Measurements from ENCODE around the gene KCNA5.
A peak's percentile ranks its signal among the peaks of the same experiment; 100 is the strongest.

The KCNA5 gene

GRCh38 chr12:5027046-5027821 lies 16.4 kb upstream of the KCNA5 start:
- no peak for DNase-seq (ENCODE audit: low read depth in 2 of 3, low spot score in 1 of 3)

DNA sequence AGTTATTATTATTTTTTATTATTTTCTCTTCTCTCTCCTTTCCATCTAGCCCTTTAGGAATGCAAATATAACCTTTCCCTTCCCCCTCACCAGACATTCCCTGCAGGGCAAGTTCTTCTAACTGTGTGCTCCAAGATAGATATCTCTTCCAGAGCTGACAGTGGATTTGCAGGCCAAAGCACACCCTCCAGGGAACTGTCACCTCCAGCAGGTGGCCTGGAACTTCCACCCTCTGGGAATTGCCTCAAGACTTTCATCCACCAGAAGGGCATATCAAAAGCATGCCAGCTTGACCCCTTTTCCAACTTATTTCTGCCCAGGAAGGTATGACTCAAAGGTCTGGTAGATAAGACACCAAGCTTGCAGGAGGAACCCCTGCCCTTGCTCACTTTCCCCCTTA lies 13.6 kb upstream of the KCNA5 start:
- no peak for DNase-seq (ENCODE audit: low read depth in 2 of 3, low spot score in 1 of 3)

DNA sequence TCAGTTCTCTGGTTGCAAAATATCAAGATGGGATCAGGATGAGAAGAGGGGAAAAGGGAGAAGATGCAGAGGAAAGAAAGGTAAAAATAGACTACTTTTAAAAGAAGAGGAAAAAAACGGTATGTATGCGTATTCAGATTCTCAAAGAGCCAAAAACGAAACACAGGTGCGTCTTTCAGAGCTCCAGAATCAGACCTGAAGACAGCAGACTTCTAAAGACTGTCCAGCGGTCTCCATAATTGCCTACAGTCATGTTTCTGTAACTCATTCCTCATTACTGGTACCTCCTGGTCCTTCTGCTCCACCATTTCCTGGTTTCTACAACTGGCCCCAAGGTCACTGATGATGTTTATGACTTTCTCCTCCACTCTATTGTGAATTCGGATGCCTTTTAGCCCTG lies 12.4 kb upstream of the KCNA5 start:
- no peak for DNase-seq (ENCODE audit: low read depth in 2 of 3, low spot score in 1 of 3)

DNA sequence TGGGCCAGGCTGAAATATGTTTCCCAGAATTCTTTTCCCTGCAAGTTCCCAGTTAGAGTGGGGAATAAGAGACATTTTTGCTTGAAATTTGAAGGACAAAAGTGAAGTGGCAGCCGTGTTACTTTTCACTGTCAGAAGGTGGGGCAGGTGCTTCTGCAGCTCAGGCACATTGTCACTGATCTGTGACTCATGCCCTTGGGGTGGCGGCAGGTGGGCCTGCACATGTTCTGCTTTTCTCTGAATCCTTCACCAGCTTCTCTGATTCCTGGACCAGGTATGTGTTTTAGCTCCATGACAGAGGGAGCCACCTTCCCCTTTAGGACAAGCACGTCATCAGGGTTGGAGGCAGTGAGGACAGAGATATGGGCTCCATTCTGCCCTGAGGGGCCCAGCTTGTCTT lies 11.7 kb upstream of the KCNA5 start:
- no peak for DNase-seq (ENCODE audit: low read depth in 2 of 3, low spot score in 1 of 3)

GRCh38 chr12:5032821-5033220 lies 10.9 kb upstream of the KCNA5 start:
- DNase-seq (ENCODE audit: low read depth in 2 of 3, low spot score in 1 of 3): no peak

- DNase-seq (ENCODE audit: low read depth in 2 of 3, low spot score in 1 of 3): no peak
Measured at GRCh38 chr12:5033883-5034282, 9.8 kb upstream of the KCNA5 start.

DNA sequence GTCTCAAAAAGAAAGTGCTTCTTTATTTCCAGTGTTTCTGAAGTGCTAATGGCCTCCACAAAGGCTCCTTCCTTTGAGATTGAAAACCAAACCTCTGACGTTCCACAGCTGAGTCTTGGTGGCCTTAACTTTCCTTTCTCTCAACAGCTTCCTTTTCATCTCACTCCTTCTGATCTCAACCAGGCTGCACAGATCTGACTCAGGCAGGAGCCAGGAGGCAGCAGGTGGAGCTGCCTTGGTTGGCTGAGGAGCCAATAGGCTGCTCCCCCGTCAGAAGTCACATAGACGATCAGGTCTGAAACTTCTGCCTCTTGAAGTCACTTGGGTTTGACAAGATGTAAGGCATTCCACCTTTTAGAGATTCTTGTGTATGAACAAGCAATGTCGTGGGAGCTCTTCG lies 9.1 kb upstream of the KCNA5 start:
- peak in 1 of 3 donors; percentile 15 for DNase-seq (ENCODE audit: low read depth in 2 of 3, low spot score in 1 of 3)

DNA sequence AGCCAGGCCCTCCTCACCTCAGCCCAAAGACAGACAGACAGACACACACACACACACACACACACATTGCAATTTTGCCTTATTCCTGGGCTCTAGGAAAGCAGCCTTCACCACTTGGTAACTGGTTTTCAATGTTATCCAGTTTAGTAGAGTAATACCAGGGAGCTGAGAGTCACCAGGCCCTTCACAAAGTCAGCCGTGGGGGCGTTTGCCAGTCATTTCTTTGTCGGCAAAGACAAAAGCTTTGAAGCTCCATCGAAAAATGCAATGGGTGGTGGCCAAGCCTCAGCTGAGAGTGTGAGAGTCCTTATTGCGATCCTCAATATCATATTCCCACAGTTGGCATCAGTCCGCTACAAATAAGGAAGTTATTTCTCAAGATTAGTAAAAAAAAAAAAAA lies 8.1 kb upstream of the KCNA5 start:
- no peak for DNase-seq (ENCODE audit: low read depth in 2 of 3, low spot score in 1 of 3)

DNA sequence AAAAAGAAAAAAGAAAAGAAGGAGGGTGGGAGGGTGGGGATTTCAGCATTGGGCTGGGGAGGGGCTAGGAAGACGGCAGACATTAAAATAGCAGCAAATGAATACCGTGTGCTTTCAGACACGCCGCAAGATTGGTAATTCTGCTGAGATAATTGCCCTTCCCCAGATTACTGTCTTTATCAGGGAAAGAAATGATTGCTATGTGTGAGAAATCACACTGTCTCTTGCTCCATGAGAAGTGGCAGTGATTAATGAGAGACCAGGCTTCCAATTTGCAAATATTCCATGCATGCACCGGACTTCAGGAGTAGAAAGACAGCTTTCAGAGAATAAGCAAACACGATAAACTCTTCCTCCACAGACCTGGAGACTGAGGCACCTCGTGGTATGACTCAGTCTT lies 7.6 kb upstream of the KCNA5 start:
- no peak for DNase-seq (ENCODE audit: low read depth in 2 of 3, low spot score in 1 of 3)

GRCh38 chr12:5037795-5038357 lies 5.8 kb upstream of the KCNA5 start:
- no peak for DNase-seq (ENCODE audit: low read depth in 2 of 3, low spot score in 1 of 3)

- DNase-seq (ENCODE audit: low read depth in 2 of 3, low spot score in 1 of 3): no peak
Measured at GRCh38 chr12:5038781-5039311, 4.8 kb upstream of the KCNA5 start.

GRCh38 chr12:5039815-5040214 lies 3.9 kb upstream of the KCNA5 start:
- no peak for DNase-seq (ENCODE audit: low read depth in 2 of 3, low spot score in 1 of 3)

GRCh38 chr12:5040368-5040767 lies 3.3 kb upstream of the KCNA5 start:
- no peak for DNase-seq (ENCODE audit: low read depth in 2 of 3, low spot score in 1 of 3)

- DNase-seq (ENCODE audit: low read depth in 2 of 3, low spot score in 1 of 3): no peak
Measured at GRCh38 chr12:5044420-5045295, 979 bp downstream of the KCNA5 start.

- DNase-seq (ENCODE audit: low read depth in 2 of 3, low spot score in 1 of 3): no peak
Measured at GRCh38 chr12:5047094-5047493, 3.4 kb downstream of the KCNA5 start.

DNA sequence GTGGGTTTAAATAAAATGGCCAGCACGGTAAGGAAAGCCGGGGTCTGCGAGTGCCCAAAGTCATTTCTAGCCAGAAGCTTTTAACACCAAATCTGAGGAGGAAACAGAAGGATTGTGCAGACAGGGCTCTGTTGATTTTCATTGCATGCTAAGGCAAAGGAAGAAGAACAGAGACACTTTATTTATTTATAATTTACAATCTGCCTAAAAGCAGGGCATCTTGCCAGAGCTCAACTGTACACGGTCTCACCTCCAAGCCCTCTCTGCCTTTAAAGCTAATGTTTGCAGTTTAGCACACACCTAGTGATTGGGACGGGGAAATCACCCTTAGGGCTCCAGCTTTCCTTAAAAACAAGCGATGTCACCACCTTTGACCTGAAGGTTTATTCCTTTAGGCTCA lies 4.0 kb downstream of the KCNA5 start:
- DNase-seq (ENCODE audit: low read depth in 2 of 3, low spot score in 1 of 3): no peak

- no peak for DNase-seq (ENCODE audit: low read depth in 2 of 3, low spot score in 1 of 3)
Measured at GRCh38 chr12:5050542-5050941, 6.9 kb downstream of the KCNA5 start.

GRCh38 chr12:5051334-5051733 lies 7.7 kb downstream of the KCNA5 start:
- DNase-seq (ENCODE audit: low read depth in 2 of 3, low spot score in 1 of 3): no peak

DNA sequence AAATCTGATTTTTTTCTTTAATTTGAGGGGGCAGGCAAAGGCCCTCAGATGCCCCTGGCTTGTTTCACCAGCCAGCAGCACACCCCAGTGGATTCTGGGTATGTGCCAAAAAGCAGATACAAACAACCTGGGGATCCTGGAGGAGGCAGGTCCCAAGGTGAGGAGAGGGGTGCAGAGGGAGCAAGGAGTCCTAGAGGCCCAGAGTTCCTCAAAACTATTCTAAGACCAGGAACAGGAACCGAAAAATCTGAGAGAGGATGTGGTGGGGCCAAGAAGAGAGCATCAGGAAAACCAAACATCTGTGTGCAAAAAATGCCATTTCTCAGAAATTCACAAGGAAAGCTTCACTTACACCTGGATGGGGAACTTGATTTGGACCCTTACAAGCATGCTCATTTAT lies 8.2 kb downstream of the KCNA5 start:
- DNase-seq (ENCODE audit: low read depth in 2 of 3, low spot score in 1 of 3): no peak

DNA sequence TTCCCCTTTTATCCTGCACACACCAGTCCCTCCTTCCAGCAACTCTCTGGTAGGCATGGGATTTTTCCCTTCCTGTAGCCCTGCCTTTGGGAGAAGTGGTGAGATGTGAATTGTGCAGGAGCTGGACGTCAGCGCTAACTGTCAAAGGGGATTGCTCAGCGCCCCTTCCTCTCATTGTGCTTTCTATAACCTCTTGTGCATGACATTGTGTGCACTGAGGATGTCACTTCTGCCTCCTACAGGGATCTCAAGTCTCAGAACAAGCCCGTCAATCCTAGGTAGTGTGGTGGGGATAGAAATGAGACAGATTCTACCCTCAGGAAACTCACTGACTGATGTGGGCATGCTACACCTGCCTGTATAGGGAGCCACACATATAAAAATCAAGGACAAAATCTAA lies 8.7 kb downstream of the KCNA5 start:
- no peak for DNase-seq (ENCODE audit: low read depth in 2 of 3, low spot score in 1 of 3)

- no peak for DNase-seq (ENCODE audit: low read depth in 2 of 3, low spot score in 1 of 3)
Measured at GRCh38 chr12:5059358-5059757, 15.7 kb downstream of the KCNA5 start.

DNA sequence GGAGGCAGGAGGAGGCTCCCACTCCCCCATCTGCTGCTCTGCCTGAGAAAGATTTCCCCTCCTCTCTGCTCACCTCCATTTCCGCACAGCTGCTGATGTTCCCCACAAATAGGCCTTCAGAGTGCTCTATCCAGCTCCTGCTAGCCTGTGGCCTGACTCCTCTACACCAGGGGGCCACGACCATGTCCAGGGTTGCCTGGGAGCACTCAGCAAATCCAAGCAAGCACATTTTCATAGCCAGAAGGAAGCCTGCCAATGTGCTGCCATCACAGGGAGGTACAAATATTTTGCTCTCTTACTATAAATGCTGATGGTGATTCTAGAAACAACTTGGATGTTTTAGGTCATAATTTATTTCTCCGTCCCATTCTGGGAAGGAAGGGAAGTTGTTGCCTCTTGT lies 17.3 kb downstream of the KCNA5 start:
- DNase-seq (ENCODE audit: low read depth in 2 of 3, low spot score in 1 of 3): no peak
